Uterus (tissue), 2 donors: Measurements from ENCODE around the gene CD46.

Experiments
- POLR2A ChIP-seq, 2 donors: fragments of 450-650 bp; IDR thresholded peaks; one replicate each; pipeline ENCODE4 v1.6.1; 2016; ENCODE audit warnings: antibody characterized with exemption in 2 of 2, mild to moderate bottlenecking in 1 of 2, moderate library complexity in 1 of 2
- TF ChIP-seq, protein P1 (sequence below), 4 experiments: fragments of 200-600 bp in 2 of 4; fragments of 450-650 bp in 2 of 4; sonication (generic) in 2 of 4; IDR thresholded peaks; one replicate each; pipeline ENCODE4 v1.5.1; 2016 to 2019; ENCODE audit warnings: antibody characterized with exemption in 4 of 4, mild to moderate bottlenecking in 2 of 4, moderate library complexity in 1 of 4

DNA sequence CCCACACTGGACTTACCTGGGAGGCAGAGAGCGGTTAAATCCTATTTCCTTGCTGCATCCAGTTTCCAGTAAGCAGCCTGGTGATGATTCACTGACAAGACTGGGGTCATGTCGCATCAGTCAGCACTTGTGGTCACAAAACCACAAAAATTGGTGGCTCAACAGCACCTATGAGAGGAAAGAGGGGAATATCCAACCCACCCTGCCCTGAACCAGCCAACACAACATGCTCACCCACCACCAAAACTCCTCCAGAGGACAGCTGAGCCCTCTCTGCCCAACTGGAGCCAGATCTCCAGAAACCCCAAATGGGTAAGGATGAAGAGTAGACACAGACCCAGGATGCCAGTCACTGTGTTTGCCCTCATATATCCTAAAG, 64.0 kb downstream of the CD46 start:
- TF ChIP-seq, protein P1, sequence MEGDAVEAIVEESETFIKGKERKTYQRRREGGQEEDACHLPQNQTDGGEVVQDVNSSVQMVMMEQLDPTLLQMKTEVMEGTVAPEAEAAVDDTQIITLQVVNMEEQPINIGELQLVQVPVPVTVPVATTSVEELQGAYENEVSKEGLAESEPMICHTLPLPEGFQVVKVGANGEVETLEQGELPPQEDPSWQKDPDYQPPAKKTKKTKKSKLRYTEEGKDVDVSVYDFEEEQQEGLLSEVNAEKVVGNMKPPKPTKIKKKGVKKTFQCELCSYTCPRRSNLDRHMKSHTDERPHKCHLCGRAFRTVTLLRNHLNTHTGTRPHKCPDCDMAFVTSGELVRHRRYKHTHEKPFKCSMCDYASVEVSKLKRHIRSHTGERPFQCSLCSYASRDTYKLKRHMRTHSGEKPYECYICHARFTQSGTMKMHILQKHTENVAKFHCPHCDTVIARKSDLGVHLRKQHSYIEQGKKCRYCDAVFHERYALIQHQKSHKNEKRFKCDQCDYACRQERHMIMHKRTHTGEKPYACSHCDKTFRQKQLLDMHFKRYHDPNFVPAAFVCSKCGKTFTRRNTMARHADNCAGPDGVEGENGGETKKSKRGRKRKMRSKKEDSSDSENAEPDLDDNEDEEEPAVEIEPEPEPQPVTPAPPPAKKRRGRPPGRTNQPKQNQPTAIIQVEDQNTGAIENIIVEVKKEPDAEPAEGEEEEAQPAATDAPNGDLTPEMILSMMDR (IDR thresholded peaks at IDR 0.05): no peak
- TF ChIP-seq POLR2A (IDR thresholded peaks at IDR 0.05): no peak
